ENCODE data around the gene RASSF7. TPM values are rescaled to one million over a fixed set of nuclear protein-coding genes. Genes with fewer than 3 reads are reported as not detected.

RASSF7 gene
- total RNA-seq, 4 donors from 2014 or later: 2.9 to 24.4 (median 13.7) TPM

- DNase-seq (ENCODE audit: extremely low spot score): no peak
- intact Hi-C loops (cut with DNase I): no loop called here
- TF ChIP-seq EP300 (IDR thresholded peaks at IDR 0.05): no peak
- TF ChIP-seq POLR2AphosphoS5 (IDR thresholded peaks at IDR 0.05): no peak
- TF ChIP-seq CTCF (IDR thresholded peaks at IDR 0.05): no peak
- TF ChIP-seq POLR2A (IDR thresholded peaks at IDR 0.05; ENCODE audit: low read depth): no peak
- H3K4me3 ChIP-seq: no peak overlapping the region
- peaks cover 78 to 100% (median 99%) of the 10 kb centered on the region in 4 donors for H3K36me3 ChIP-seq
- H3K4me1 ChIP-seq: peaks cover 4 to 13% (median 8%) of the 10 kb centered on the region in 4 donors
- 95% methylated on average over 22 of the region's 23 CpGs for WGBS
- H3K27ac ChIP-seq (replicated peaks in 1 of 4): no peak overlapping the region
- H3K27me3 ChIP-seq: no peaks in the 10 kb centered on the region
- H3K9me3 ChIP-seq: no peaks in the 10 kb centered on the region
Observed at GRCh38 chr11:601573-602245, 40.9 kb downstream of the RASSF7 start.

DNA sequence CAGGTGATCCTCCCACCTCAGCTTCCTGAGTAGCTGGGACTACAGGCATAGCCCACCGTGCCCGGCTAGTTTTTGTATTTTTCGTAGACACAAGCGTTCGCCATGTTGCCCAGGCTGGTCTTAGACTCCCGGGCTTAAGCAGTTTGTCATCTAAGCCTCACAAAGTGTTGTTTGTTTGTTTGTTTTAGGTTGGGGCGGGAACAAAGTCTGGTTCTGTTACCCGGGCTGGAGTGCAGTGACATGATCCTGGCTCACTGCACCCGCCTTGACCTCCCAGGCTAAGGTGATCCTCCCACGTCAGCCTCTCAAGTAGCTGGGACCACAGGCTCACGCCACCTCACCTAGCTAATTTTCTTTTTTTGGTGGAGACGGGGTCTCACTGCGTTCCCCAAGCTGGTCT lies 42.4 kb downstream of the RASSF7 start:
- WGBS: 87% methylated on average over 13 of the region's 13 CpGs
- TF ChIP-seq CTCF (IDR thresholded peaks at IDR 0.05) (no peak), EP300 (IDR thresholded peaks at IDR 0.05) (no peak)
- intact Hi-C loops (cut with DNase I): no loop called here

DNA sequence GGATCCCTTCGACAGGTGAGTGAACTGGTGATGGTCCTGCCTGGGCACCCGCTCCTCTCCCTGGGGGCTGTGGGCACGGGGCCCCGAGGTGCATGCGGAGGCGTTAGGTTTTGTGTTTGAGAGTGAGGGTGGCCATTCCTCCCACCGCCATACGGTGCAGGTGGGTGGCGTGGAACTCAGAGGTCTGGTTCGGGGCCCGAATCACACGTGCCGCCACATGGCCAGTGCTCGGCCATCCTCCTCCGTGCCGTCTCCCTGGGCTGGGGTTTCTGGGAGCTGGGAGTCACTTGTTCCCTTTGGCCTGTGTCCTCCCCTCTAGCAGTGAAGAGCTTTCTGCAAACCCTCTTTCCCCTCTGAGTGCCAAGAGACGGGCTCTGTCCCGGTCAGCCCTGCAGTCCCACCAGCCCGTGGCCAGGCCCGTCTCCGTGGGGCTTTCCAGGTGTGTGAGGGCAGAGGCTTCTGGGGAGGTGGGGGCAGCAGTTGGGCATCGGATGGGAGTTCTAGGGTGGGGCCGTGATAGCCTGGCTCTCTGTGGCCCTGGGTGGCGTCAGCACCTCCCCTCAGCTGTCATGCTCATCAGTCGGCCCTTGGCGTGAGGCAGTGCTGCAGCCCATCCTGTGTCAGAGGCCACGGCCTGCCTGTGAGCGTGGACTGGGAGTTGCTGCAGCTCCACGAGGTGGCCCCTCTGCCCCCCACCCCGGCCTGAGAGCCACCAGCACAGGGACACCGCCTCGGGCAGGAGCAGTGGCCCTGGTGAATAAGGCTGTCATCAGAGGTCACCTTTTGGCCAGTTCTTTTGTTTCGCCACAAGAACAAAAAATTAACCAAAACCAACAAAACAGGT lies 44.7 kb downstream of the RASSF7 start:
- TF ChIP-seq POLR2AphosphoS5 (IDR thresholded peaks at IDR 0.05): no peak
- TF ChIP-seq POLR2A (IDR thresholded peaks at IDR 0.05; ENCODE audit: low read depth): no peak
- 94% methylated on average over 19 of the region's 33 CpGs for WGBS
- intact Hi-C loops (cut with DNase I): no loop called here
- no peaks in the 10 kb centered on the region for H3K27me3 ChIP-seq
- DNase-seq (ENCODE audit: extremely low spot score): no peak
- peak overlapping the region; percentile 55 to 79 (median 70) for H3K27ac ChIP-seq (replicated peaks in 1 of 4)
- peaks cover 4 to 14% (median 10%) of the 10 kb centered on the region in 4 donors for H3K4me1 ChIP-seq
- H3K36me3 ChIP-seq: peaks cover 86 to 100% (median 99%) of the 10 kb centered on the region in 4 donors
- no peak overlapping the region for H3K4me3 ChIP-seq
- H3K9me3 ChIP-seq: no peaks in the 10 kb centered on the region

More for the DNA sequence above, 42.4 kb downstream of the RASSF7 start:
- Histone ChIP-seq H3K4me1 (peaks cover 4 to 13% (median 9%) of the 10 kb centered on the region in 4 donors), H3K27me3 (no peaks in the 10 kb centered on the region), H3K4me3 (no peak overlapping the region), H3K36me3 (peaks cover 78 to 100% (median 99%) of the 10 kb centered on the region in 4 donors), H3K9me3 (no peaks in the 10 kb centered on the region), H3K27ac (replicated peaks in 1 of 4) (no peak overlapping the region)
- DNase-seq (ENCODE audit: extremely low spot score): no peak

- Histone ChIP-seq H3K4me3 (no peak overlapping the region), H3K27me3 (no peaks in the 10 kb centered on the region), H3K27ac (replicated peaks in 1 of 4) (peak overlapping the region; percentile 55 to 79 (median 70)), H3K36me3 (peaks cover 92 to 100% (median 99%) of the 10 kb centered on the region in 4 donors), H3K4me1 (peaks cover 4 to 14% (median 10%) of the 10 kb centered on the region in 4 donors), H3K9me3 (no peaks in the 10 kb centered on the region)
- TF ChIP-seq POLR2AphosphoS5 (IDR thresholded peaks at IDR 0.05): peak; percentile 36 to 59
- TF ChIP-seq CTCF (IDR thresholded peaks at IDR 0.05): no peak
- 73% methylated on average over 14 of the region's 19 CpGs for WGBS
- DNase-seq (ENCODE audit: extremely low spot score): no peak
- intact Hi-C loops (cut with DNase I): no loop called here
Observed at GRCh38 chr11:606245-606644, 45.5 kb downstream of the RASSF7 start.

DNA sequence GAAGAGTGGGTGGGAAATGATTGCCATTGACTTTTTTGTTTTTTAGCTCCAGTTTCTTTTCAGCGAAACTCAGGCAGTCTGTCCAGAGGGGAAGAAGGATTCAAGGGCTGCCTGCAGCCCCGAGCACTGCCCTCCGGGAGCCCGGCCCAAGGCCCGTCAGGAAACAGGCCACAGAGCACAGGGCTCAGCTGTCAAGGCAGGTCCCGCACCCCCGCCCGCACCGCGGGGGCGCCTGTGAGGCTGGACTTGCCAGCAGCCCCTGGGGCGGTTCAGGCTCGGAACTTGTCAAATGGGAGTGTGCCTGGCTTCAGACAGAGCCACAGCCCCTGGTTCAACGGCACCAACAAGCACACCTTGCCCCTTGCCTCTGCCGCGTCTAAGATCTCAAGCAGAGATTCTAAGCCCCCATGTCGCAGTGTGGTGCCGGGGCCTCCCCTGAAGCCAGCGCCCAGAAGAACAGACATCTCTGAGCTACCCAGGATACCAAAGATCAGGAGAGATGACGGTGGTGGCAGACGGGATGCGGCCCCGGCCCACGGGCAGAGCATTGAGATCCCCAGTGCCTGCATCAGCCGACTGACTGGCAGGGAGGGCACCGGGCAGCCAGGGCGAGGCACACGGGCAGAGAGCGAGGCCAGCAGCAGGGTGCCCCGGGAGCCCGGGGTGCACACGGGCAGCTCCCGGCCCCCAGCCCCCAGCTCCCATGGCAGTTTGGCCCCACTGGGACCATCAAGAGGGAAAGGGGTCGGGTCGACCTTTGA lies 46.4 kb downstream of the RASSF7 start:
- WGBS: 90% methylated on average over 26 of the region's 35 CpGs
- peaks cover 90 to 100% (median 99%) of the 10 kb centered on the region in 4 donors for H3K36me3 ChIP-seq
- DNase-seq (ENCODE audit: extremely low spot score): no peak
- peak overlapping the region; percentile 55 to 79 (median 70) for H3K27ac ChIP-seq (replicated peaks in 1 of 4)
- H3K4me3 ChIP-seq: no peak overlapping the region
- intact Hi-C loops (cut with DNase I): no loop called here
- peaks cover 4 to 16% (median 11%) of the 10 kb centered on the region in 4 donors for H3K4me1 ChIP-seq
- TF ChIP-seq POLR2AphosphoS5 (IDR thresholded peaks at IDR 0.05): no peak
- no peak for TF ChIP-seq POLR2A (IDR thresholded peaks at IDR 0.05; ENCODE audit: low read depth)
- TF ChIP-seq EP300 (IDR thresholded peaks at IDR 0.05): no peak
- TF ChIP-seq CTCF (IDR thresholded peaks at IDR 0.05): no peak
- H3K27me3 ChIP-seq: no peaks in the 10 kb centered on the region
- H3K9me3 ChIP-seq: no peaks in the 10 kb centered on the region
